ENCODE measurements around the gene TMEM239.

- TF ChIP-seq POLR2AphosphoS5 (IDR thresholded peaks at IDR 0.05) (no peak), CTCF (IDR thresholded peaks at IDR 0.05) (no peak), POLR2A (IDR thresholded peaks at IDR 0.05) (no peak)
Measured at GRCh38 chr20:2817341-2817726, 1.2 kb downstream of the TMEM239 start.
